NB4 (cell line): ENCODE measurements around the gene PRKAB1.

Source experiments
- DNase-seq: peaks from one replicate; pipeline ENCODE4 v3.0.0; 2010; ENCODE audit warnings: low read depth
- H3K4me3 ChIP-seq: one replicate; pipeline ENCODE4 v1.5.1; 2011; ENCODE audit warnings: mild to moderate bottlenecking, low read depth, low read length, moderate library complexity
- MYC ChIP-seq: IDR thresholded peaks from 2 replicates; pipeline ENCODE4 v1.6.1; 2011; ENCODE audit warnings: low read depth, low read length
- POLR2A ChIP-seq: IDR thresholded peaks from 2 replicates; pipeline ENCODE4 v1.6.1; 2011; ENCODE audit warnings: mild to moderate bottlenecking; ENCODE audit not compliant: insufficient read length; ENCODE audit errors: extremely low read depth
- TF ChIP-seq, protein P1 (sequence below): IDR thresholded peaks from 2 replicates; pipeline ENCODE4 v1.6.1; 2011; ENCODE audit warnings: low read depth, low read length
- TF ChIP-seq, protein P2 (sequence below): IDR thresholded peaks from one replicate; pipeline ENCODE4 v1.5.1; 2012; ENCODE audit warnings: low read depth, low read length

Gene PRKAB1

DNA sequence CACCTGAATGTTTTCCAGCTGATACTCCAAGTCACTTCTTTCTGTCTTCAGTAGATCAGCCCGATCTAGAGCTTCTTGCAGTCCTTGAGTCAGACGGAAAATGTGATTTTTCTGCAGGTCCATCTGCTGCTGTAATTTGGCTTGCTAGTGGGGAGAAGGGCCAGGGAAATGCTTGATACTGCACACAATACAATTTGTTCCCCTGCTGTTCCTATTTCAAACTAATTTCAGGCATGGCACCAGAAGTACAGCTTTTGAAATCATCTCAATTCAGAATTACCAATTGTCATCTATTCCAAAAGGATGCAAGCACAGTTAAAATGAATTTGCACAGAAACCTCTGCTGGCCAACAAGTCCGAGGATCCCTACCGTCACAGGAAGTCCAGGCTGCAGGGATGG lies 53.4 kb downstream of the PRKAB1 start:
- TF ChIP-seq, protein P1, sequence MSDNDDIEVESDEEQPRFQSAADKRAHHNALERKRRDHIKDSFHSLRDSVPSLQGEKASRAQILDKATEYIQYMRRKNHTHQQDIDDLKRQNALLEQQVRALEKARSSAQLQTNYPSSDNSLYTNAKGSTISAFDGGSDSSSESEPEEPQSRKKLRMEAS: no peak
- no peak for TF ChIP-seq MYC
- TF ChIP-seq POLR2A: no peak
- TF ChIP-seq, protein P2, sequence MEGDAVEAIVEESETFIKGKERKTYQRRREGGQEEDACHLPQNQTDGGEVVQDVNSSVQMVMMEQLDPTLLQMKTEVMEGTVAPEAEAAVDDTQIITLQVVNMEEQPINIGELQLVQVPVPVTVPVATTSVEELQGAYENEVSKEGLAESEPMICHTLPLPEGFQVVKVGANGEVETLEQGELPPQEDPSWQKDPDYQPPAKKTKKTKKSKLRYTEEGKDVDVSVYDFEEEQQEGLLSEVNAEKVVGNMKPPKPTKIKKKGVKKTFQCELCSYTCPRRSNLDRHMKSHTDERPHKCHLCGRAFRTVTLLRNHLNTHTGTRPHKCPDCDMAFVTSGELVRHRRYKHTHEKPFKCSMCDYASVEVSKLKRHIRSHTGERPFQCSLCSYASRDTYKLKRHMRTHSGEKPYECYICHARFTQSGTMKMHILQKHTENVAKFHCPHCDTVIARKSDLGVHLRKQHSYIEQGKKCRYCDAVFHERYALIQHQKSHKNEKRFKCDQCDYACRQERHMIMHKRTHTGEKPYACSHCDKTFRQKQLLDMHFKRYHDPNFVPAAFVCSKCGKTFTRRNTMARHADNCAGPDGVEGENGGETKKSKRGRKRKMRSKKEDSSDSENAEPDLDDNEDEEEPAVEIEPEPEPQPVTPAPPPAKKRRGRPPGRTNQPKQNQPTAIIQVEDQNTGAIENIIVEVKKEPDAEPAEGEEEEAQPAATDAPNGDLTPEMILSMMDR: no peak
- DNase-seq: no peak

DNA sequence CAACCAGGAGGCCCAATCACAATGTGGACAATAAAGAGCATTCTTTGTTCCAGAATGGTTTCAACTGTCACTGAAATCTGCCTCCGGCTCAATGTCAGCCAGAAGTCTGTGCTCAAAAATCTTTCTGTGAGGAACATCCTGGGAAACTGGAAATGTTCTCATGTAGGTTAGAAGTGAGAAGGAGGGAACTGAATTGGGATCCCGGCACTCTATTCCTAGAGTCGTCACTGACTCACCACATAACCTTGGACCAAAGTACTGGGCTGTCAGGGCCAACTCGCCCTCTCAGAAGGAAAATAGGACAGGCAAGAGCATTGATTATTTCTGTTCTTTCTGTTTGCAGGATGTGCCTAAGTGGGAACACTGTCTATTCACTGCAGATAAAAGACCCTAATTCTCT lies 57.6 kb downstream of the PRKAB1 start:
- H3K4me3 ChIP-seq: no peak overlapping the region
- no peak for DNase-seq
- TF ChIP-seq, protein P1: no peak
- TF ChIP-seq, protein P2: no peak
- TF ChIP-seq POLR2A: no peak
- no peak for TF ChIP-seq MYC

More for the DNA sequence above, 53.4 kb downstream of the PRKAB1 start:
- H3K4me3 ChIP-seq: no peak overlapping the region

DNA sequence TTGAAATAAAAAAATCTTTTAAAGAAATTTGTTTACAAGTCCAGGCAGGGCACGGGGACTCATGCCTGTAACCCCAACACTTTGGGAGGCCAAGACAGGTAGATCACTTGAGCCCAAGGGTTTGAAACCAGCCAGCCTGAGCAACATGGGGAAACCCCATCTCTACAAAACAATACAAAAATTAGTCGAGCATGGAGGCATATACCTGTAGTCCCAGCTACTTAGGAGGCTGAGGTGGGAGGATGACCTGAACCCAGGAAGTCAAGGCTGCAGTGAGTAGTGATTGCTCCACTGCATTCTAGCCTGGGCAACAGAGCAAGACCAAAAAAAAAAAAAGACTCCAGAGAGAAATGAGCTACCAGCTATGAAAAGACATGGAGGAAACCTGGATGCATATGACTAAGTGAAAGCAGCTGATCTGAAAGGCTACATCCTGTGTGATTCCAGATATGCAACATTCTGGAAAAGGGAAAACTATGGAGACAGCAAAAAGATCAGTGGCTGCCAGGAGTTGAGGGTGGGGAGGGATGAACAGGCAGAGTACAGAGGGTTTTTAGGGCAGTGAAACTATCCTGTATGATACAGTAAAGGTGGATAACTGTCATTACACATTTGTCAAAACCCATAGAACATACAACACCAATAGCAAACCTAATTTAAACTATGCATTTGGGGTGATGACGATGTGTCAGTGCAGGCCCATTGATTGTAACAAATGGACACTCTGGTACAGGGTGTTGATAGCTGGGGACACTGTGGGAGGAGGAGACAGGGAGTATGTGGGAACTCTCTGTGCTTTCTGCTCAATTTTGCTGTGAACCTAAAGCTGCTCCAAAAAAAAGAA lies 59.9 kb downstream of the PRKAB1 start:
- H3K4me3 ChIP-seq: no peak overlapping the region
- TF ChIP-seq, protein P2: no peak
- TF ChIP-seq, protein P1: no peak
- no peak for TF ChIP-seq POLR2A
- TF ChIP-seq MYC: no peak
- no peak for DNase-seq

DNA sequence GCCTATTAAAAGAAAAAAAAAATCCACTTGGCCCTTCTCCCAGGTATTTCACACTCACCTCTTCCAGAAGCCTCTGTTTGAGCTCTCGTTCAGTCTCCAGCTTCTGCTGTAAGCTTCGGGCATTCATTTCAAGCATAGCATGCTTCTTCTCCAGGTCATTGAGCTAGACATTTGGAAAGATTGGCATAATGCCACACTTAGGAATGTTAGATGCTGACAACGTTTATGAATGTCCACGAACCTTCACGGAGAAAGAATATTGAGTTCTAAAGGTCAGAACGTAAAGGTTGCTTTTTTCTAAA lies 60.5 kb downstream of the PRKAB1 start:
- TF ChIP-seq MYC (no peak), POLR2A (no peak)
- TF ChIP-seq, protein P2: no peak
- TF ChIP-seq, protein P1: no peak
- DNase-seq: no peak
- no peak overlapping the region for H3K4me3 ChIP-seq

DNA sequence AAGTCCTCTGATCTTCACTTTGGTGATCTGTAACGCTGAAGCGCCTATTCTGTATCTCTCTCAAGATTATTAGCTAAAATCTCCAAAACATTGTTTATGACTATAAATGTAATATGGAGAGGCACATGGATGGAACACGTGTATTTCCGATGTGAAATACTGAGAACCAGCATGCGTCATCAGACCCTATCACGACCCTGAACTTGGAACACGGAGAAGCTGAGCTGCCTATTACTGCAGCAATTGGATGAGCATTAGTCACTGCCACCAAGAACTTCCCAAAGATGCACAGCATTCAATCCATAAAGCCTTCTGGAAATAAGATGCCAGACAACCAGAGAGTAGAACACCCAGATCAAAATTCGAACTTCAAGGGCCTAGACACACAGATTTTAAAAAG lies 61.9 kb downstream of the PRKAB1 start:
- no peak for TF ChIP-seq POLR2A
- TF ChIP-seq, protein P2: no peak
- TF ChIP-seq MYC: no peak
- TF ChIP-seq, protein P1: no peak
- H3K4me3 ChIP-seq: no peak overlapping the region
- no peak for DNase-seq
